Measurements from ENCODE around the gene HP.
"Not testable (repeated sequence)": the region's sequence is repeated elsewhere in the genome, so short reads cannot be mapped to it uniquely, and the experiment has no call there.

DNA sequence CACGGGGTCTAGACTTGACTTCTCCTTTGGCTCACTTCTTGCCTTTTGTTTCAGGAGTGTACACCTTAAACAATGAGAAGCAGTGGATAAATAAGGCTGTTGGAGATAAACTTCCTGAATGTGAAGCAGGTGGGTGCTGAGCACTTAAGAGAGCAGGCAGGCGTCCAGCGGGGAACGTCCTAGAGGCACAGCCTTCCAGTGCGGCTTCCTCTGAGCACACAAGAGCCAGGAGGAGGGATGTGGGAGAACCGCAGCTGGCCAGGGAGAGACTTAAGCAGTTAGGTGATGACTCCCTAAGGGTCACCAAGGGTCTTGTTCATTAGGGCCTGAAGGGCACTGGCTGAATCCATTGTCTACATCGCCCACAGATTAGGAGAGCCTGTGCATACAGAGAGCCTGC, 4.8 kb downstream of the HP start:
- TF ChIP-seq, protein P1, sequence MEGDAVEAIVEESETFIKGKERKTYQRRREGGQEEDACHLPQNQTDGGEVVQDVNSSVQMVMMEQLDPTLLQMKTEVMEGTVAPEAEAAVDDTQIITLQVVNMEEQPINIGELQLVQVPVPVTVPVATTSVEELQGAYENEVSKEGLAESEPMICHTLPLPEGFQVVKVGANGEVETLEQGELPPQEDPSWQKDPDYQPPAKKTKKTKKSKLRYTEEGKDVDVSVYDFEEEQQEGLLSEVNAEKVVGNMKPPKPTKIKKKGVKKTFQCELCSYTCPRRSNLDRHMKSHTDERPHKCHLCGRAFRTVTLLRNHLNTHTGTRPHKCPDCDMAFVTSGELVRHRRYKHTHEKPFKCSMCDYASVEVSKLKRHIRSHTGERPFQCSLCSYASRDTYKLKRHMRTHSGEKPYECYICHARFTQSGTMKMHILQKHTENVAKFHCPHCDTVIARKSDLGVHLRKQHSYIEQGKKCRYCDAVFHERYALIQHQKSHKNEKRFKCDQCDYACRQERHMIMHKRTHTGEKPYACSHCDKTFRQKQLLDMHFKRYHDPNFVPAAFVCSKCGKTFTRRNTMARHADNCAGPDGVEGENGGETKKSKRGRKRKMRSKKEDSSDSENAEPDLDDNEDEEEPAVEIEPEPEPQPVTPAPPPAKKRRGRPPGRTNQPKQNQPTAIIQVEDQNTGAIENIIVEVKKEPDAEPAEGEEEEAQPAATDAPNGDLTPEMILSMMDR (IDR thresholded peaks at IDR 0.05) = not testable (repeated sequence)
- not testable (repeated sequence) for TF ChIP-seq POLR2AphosphoS5 (IDR thresholded peaks at IDR 0.05); EP300 (IDR thresholded peaks at IDR 0.05; ENCODE audit: low read depth)
